HG03060 (cell line): ENCODE results near the gene TBATA.

Experiments used
- ATAC-seq: cut with Tn5 transposase; IDR thresholded peaks from one replicate; pipeline ENCODE4 v1.9.1; 2021; ENCODE audit warnings: low read depth, moderate number of reproducible peaks; ENCODE audit not compliant: unreplicated experiment

The TBATA gene

DNA sequence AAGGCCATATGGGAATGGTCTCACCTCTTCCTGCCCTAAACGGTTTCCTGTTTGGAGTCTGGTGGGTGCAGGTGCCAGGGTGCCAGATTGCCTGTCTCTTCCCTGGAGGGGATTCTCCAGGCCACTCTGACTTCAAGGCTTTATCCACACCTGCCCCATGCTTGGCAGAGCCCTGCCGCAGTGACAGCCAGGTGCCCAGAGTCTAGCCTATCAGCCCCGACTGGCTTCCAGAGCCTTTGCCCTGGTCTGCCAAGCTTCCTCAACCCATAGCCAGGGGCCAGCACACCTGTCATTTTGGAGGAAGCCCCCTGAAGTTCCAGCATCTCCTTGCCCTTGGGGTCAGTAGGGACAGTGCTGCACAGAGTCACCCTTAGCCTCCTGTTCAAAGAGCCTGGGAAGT, 21.6 kb downstream of the TBATA start:
- no peak for ATAC-seq

- ATAC-seq: no peak
These were observed 22.6 kb downstream of the TBATA start for GRCh38 chr10:70762441-70763175.

DNA sequence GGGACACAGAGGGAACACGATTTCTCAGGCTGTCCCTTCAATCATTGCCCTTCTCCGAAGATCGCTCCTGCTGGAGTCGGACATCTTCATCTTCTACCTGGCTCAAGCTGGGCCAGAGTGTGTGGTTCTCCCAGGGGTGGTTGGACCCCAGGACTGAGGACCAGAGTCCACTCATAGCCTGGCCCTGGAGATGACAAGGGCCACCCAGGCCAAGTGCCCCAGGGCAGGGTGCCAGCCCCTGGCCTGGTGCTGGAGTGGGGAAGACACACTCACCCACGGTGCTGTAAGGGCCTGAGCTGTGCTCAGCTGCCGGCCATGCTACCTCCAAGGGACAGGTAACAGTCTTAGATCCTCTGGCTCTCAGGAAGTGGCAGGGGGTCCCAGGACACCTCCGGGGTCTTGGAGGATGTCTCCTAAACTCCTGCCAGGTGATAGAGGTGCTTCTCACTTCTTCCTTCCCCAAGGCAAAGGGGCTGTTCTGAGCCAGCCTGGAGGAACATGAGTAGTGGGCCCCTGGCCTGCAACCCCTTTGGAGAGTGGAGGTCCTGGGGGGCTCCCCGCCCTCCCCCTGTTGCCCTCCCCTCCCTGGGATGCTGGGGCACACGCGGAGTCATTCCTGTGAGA, 23.3 kb downstream of the TBATA start:
- ATAC-seq: no peak

- no peak for ATAC-seq
These were observed 24.1 kb downstream of the TBATA start for GRCh38 chr10:70761031-70761601.

DNA sequence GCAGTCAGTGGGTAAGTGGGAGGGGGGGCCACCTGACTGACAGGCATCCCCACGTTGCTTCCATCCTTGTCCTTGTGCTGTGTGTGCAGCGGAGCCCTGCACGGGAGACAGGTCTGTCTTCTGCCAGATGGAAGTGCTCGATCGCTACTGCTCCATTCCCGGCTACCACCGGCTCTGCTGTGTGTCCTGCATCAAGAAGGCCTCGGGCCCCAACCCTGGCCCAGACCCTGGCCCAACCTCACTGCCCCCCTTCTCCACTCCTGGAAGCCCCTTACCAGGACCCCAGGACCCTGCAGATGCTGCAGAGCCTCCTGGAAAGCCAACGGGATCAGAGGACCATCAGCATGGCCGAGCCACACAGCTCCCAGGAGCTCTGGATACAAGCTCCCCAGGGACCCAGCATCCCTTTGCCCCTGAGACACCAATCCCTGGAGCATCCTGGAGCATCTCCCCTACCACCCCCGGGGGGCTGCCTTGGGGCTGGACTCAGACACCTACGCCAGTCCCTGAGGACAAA, 24.8 kb downstream of the TBATA start:
- no peak for ATAC-seq

GRCh38 chr10:70759781-70760180, 25.4 kb downstream of the TBATA start:
- ATAC-seq: no peak

DNA sequence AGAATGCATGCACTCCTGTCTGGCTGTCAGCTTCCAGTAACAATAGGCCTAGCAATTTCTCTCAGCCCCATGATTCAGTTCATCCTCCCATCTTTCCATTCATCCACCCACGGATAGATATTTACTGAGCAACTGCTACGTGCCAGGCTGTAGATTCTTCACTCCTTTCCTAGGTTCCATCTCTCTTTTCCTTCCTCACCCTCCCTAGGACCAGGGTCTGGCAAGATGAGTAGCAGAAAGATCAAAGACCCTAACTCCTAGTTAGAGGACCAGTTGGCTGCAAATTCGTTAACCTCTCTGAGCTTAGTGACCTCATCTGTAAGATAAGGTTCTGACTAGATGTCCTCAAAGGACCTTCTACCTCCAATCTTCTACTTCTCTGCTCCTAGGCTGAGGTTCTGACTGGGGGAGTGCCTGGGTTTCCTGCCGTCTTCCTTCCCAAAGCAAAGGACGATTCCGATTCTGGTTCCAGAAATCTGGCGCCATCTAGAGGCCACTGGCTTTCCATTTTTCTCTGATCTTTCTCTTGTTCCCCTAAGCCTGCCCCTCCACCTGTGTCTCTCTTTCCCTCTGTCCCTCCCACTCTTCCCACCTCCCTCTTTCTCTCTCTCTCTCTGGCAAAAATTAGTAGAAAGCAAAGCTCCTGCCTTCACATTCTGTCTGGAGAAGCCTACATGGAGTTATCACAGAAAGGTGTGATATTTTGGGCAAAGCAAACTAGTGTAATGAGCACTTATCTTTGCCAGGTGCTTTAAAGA, 26.2 kb downstream of the TBATA start:
- ATAC-seq: no peak

DNA sequence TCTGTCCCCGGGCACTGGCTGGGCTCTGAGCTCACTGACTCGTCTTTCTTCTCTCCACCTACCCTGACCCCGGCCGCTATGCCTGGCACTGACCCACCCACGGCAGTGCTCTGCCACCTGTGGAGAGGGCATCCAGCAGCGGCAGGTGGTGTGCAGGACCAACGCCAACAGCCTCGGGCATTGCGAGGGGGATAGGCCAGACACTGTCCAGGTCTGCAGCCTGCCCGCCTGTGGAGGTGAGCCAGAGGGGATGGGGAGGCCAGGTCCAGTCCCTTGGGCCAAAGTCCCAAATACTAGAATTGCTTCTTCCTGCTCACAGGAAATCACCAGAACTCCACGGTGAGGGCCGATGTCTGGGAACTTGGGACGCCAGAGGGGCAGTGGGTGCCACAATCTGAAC, 27.3 kb downstream of the TBATA start:
- ATAC-seq: no peak

- no peak for ATAC-seq
These were observed 28.3 kb downstream of the TBATA start for GRCh38 chr10:70756700-70757360.

DNA sequence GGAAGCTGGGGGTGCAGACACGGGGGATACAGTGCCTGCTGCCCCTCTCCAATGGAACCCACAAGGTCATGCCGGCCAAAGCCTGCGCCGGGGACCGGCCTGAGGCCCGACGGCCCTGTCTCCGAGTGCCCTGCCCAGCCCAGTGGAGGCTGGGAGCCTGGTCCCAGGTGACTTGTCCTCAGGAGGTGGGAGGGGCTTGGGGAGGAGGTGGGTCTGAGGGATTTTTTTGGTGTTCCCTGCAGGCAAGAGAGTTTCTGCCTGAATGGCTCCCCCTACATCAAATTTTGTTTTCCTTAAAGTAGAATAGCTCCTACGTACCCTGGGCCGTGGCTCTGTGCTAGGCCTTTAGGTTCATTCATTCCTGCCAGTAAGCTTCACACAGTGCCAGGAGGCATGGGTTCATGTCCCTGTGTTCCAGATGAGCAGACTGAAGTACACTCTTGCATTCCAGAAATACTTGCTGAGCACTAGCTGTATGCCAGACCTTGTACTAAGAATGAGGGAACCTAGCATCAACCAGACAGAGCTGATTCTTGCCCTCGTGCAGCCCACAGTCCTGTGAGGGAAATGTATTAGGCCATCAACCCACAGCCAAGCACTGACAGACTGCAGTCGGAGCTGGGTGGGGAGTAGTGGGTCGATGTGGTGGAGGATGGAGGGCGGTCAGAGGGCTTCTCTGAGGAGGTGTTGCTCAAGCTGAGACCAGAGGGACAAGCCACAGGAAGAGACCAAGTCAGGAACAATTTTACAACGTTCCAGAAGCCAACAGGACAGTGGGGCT, 31.1 kb downstream of the TBATA start:
- ATAC-seq: no peak

- no peak for ATAC-seq
These were observed 32.0 kb downstream of the TBATA start for GRCh38 chr10:70753026-70753663.

- no peak for ATAC-seq
These were observed 32.6 kb downstream of the TBATA start for GRCh38 chr10:70752571-70752970.

DNA sequence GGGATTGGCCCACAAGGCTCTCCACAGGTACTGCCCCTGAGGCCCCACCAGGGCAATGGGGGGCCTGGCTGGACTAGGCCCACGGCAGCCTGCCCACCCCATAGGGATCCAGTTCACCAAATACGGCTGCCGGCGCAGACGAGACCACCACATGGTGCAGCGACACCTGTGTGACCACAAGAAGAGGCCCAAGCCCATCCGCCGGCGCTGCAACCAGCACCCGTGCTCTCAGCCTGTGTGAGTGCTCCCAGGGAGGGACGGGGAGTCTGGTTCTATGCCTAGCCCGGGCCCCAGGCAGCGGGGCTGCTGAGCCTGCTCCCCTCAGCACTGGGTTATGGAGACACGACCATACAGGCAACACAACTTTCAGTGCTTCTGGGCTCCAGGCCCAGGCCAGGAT, 33.2 kb downstream of the TBATA start:
- no peak for ATAC-seq

GRCh38 chr10:70751356-70751755, 33.8 kb downstream of the TBATA start:
- no peak for ATAC-seq

DNA sequence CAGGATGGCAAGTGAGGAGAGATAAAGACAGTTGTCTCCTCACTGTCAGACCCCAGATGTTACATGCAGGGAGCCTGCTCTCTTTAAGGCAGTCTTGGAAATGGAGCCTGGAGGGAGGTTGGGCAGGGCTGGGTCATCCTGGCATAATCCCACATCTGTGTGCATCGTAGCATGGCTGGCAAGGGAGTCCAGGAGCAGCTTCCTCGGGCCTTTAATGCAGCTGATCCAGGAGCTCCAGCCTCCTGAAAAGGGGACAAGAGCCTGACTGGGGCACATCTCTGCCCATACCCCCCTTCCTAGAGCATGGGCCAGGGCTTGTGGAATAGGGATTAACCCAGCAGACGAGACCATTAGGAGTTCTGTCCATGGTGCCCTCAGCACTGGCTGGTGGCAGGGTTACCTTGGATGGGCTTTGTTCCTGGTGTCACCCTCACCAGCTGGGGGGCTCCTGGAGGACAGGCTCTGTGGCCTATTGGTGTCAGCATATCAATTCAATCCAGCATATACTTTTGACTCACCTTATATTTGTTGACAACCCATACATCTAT, 34.9 kb downstream of the TBATA start:
- ATAC-seq: no peak

GRCh38 chr10:70749756-70750155, 35.4 kb downstream of the TBATA start:
- no peak for ATAC-seq

DNA sequence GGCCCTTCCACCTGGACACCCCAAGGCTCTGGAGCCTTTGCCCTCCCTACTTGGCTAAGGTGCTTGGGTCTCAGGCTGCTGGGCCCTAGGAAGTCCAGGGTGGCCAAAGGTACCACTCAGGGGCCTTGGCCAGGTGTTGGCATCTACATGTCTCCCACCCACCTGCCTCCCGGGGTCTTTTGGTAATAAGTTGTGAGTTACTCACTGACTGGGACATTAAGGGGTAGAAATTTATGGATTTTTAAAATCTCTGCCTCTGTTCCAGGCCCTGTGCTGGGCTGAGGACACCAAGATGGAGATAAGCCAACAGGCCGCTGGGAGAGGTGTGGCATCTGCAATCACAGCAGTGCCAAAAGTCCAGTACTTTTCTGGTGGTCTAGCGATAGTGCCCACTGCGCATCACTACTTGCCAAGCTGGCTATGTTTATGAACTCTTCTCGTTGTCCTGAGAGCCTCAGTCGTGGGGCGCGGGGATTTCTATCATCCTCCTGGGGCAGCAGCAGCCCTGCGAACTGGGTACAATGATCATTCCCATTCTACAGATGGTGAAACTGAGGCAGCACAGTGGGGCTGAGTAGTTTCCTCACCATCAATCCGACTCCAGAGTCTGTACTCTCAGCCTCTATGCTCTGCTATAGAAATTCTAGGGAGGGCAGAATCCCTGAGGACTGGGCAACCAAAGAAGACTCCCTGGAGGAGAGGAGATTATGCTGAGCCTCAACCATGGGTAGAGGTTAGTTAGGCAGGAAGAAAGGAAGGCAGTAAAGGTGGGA, 36.2 kb downstream of the TBATA start:
- ATAC-seq: no peak

- ATAC-seq: no peak
These were observed 36.9 kb downstream of the TBATA start for GRCh38 chr10:70748305-70748704.
